ENCODE data around the gene MMP11. TPM values are rescaled to one million over a fixed set of nuclear protein-coding genes. Genes with fewer than 3 reads are reported as not detected.

The MMP11 gene
- total RNA-seq (2014; rRNA removed; shearing (Covaris generic)): 1.5 and 2.2 TPM in 2 replicates

GRCh38 chr22:23772649-23773473, at the start of gene MMP11:
Gene MMP11, plus strand, starts transcription at chr22:23772849. Its CDS starts 22 bp downstream, at chr22:23772871.

GRCh38 chr22:23750714-23751440, 21.8 kb upstream of the MMP11 start, which contains the start of gene ZNF70:
Gene ZNF70, minus strand, starts transcription at chr22:23751112. Its CDS starts 5,972 bp downstream, at chr22:23745140.

GRCh38 chr22:23754220-23754919, 18.3 kb upstream of the MMP11 start, which contains the start of gene VPREB3:
Gene VPREB3, minus strand, starts transcription at chr22:23754425. Its CDS starts 62 bp downstream, at chr22:23754363.

GRCh38 chr22:23762842-23763578, 9.6 kb upstream of the MMP11 start, which contains the start of gene C22orf15:
Gene C22orf15, plus strand, starts transcription at chr22:23762990. Its CDS starts 317 bp downstream, at chr22:23763307.

GRCh38 chr22:23767673-23768548, 4.7 kb upstream of the MMP11 start, which contains the start of gene CHCHD10:
Gene CHCHD10, minus strand, starts transcription at chr22:23767972. Its CDS starts 98 bp downstream, at chr22:23767874.

GRCh38 chr22:23786752-23787599, 14.3 kb downstream of the MMP11 start, which contains the start of gene SMARCB1:
Gene SMARCB1, plus strand, starts transcription at chr22:23786966. Its CDS starts 204 bp downstream, at chr22:23787170.

Other genes starting within 250 kb of the MMP11 start
- not detected in 2 replicates for gene IGLL1, start 192.6 kb upstream of the MMP11 start, total RNA-seq (2014; rRNA removed; shearing (Covaris generic))
- gene DRICH1, start 140.5 kb upstream of the MMP11 start, total RNA-seq (2014; rRNA removed; shearing (Covaris generic)): 0.15 TPM in 1 of 2 replicates, not detected in the other
- gene RGL4, start 81.8 kb upstream of the MMP11 start, total RNA-seq (2014; rRNA removed; shearing (Covaris generic)): not detected in 2 replicates
- gene ZNF70, start 21.7 kb upstream of the MMP11 start, total RNA-seq (2014; rRNA removed; shearing (Covaris generic)): 2.9 and 3.4 TPM in 2 replicates
- gene VPREB3, start 18.4 kb upstream of the MMP11 start, total RNA-seq (2014; rRNA removed; shearing (Covaris generic)): not detected in 2 replicates
- gene C22orf15, start 9.9 kb upstream of the MMP11 start, total RNA-seq (2014; rRNA removed; shearing (Covaris generic)): not detected in 2 replicates
- 11.1 and 14.9 TPM in 2 replicates for gene CHCHD10, start 4.9 kb upstream of the MMP11 start, total RNA-seq (2014; rRNA removed; shearing (Covaris generic))
- gene SMARCB1, start 14.1 kb downstream of the MMP11 start, total RNA-seq (2014; rRNA removed; shearing (Covaris generic)): 72.8 and 76.7 TPM in 2 replicates
- 0.19 TPM in 1 of 2 replicates, not detected in the other for gene DERL3, start 66.2 kb downstream of the MMP11 start, total RNA-seq (2014; rRNA removed; shearing (Covaris generic))
- gene SLC2A11, start 85.0 kb downstream of the MMP11 start, total RNA-seq (2014; rRNA removed; shearing (Covaris generic)): 12.6 and 12.9 TPM in 2 replicates
- 480 and 587 TPM in 2 replicates for gene MIF, start 121.5 kb downstream of the MMP11 start, total RNA-seq (2014; rRNA removed; shearing (Covaris generic))
- 0.38 and 1.4 TPM in 2 replicates for gene GSTT2B, start 188.3 kb downstream of the MMP11 start, total RNA-seq (2014; rRNA removed; shearing (Covaris generic))
- gene DDTL, start 194.0 kb downstream of the MMP11 start, total RNA-seq (2014; rRNA removed; shearing (Covaris generic)): 0.21 and 0.79 TPM in 2 replicates
- 150 and 200 TPM in 2 replicates for gene DDT, start 201.6 kb downstream of the MMP11 start, total RNA-seq (2014; rRNA removed; shearing (Covaris generic))
- not detected in 2 replicates for gene GSTT2, start 207.3 kb downstream of the MMP11 start, total RNA-seq (2014; rRNA removed; shearing (Covaris generic))
- gene GSTT4, start 232.6 kb downstream of the MMP11 start, total RNA-seq (2014; rRNA removed; shearing (Covaris generic)): not detected in 2 replicates
- gene CABIN1, start 238.5 kb downstream of the MMP11 start, total RNA-seq (2014; rRNA removed; shearing (Covaris generic)): 38.2 and 39.6 TPM in 2 replicates

All from A375 (cell line).